GM13977 (cell line): Measurements from ENCODE around the gene TMC4.

Experiments used
- DNase-seq: peaks from one replicate; pipeline ENCODE4 v3.0.0; 2012; ENCODE audit warnings: low spot score
- CTCF ChIP-seq: IDR thresholded peaks from 2 replicates; pipeline ENCODE4 v1.5.1; 2012; ENCODE audit warnings: mild to moderate bottlenecking, control low read depth; ENCODE audit not compliant: insufficient read depth; ENCODE audit errors: extremely low read depth, missing control alignments
- in situ Hi-C: fragments of 300-500 bp; cut with MboI; formaldehyde crosslinking; loops from one replicate; pipeline ENCODE4 v1.12.0; 2022; ENCODE audit warnings: low sequenced_read_pairs, low pct_unique_long_range_greater_than_20kb, mixed read lengths, inconsistent platforms; ENCODE audit not compliant: unreplicated experiment

The TMC4 gene

GRCh38 chr19:54125713-54126112, 47.2 kb downstream of the TMC4 start:
- in situ Hi-C loops = no loop called here
- no peak for DNase-seq
- no peak for TF ChIP-seq CTCF

- TF ChIP-seq CTCF = no peak
- in situ Hi-C loops = no loop called here
- no peak for DNase-seq
These were observed 48.6 kb downstream of the TMC4 start for GRCh38 chr19:54124393-54124792.

GRCh38 chr19:54123682-54124081, 49.3 kb downstream of the TMC4 start:
- in situ Hi-C loops = no loop called here
- DNase-seq = no peak
- TF ChIP-seq CTCF = no peak

- no peak for DNase-seq
- no peak for TF ChIP-seq CTCF
- in situ Hi-C loops = no loop called here
These were observed 51.7 kb downstream of the TMC4 start for GRCh38 chr19:54121259-54121658.

- TF ChIP-seq CTCF = no peak
- in situ Hi-C loops = no loop called here
- DNase-seq = peak; percentile 97
These were observed 57.6 kb downstream of the TMC4 start, which contains the start of the genes PRPF31 and TFPT for GRCh38 chr19:54115109-54116063. PRPF31 (plus strand) TSS chr19:54115754; CDS start chr19:54118279, 2,525 bp downstream. TFPT (minus strand) TSS chr19:54115657; CDS start chr19:54115269, 388 bp downstream.

- in situ Hi-C loops = no loop called here
- peak; percentile 70 for DNase-seq
- no peak for TF ChIP-seq CTCF
These were observed 58.4 kb downstream of the TMC4 start for GRCh38 chr19:54114340-54115108.
